Measurements from ENCODE around the gene ZNF550. TPM values are rescaled to one million over a fixed set of nuclear protein-coding genes. Genes with fewer than 3 reads are reported as not detected.
A peak's percentile ranks its signal among the peaks of the same experiment; 100 is the strongest.
"Not testable (repeated sequence)": the region's sequence is repeated elsewhere in the genome, so short reads cannot be mapped to it uniquely, and the experiment has no call there.

Gene ZNF550
- total and polyA plus RNA-seq, 2 donors (not counting 1 experiment from before 2014, with no cell fraction given), result 18.0 to 31.1 TPM

DNA sequence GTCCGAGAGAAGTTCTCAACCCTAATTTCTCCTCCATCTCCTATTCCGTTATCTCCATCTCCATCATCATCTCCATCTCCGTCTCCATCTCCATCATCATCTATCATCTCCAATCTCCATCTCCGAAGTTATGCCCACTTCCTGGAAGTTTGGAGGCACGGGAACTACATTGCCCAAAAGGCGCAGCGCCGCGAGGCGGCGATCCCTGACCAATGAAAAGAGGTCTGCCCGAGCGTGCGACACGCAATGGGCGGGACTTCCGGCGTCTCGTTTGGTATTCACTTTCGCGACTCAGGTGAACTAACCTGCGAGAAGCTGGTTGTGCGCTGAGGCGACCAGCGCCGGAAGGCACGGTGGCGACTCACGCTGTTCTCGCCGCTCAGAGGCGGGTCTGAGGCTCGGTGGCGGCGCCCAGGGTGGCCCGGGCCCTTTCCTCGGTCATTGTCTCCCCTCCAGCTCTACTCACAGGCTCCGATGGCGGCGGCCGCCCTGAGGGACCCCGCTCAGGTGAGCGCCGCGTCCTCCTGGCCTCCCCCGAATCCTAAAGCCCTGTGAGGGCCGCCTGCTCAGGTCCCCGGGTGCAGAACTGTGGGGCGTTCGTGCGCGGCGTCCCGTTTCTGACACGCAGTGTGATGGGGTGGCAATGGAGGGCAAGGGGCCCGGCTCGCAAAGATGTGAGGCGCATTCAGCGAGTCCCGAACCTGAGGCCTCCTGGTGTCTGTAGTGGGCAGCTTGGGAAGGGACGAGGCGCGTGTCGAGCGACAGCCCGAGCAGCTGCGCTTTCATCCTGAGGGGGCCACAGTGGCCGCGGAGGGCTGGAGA, 72.0 kb downstream of the ZNF550 start, which contains the start of gene ZNF419:
Gene ZNF419, plus strand, starts transcription at position 274 of the 822 bp plus-strand sequence. Its CDS starts 201 bp downstream, at position 475.
- H3K4me1 Mint-ChIP-seq, result peaks cover 16% of the 10 kb centered on the region
- peak within 1 kb of the TSS; percentile 82 for H3K4me3 Mint-ChIP-seq
- peak; percentile 94 for DNase-seq
- CTCF ChIA-PET; H3K27me3 ChIP-seq (replicated peaks in 1 of 4; ENCODE audit: control extremely low read depth in 1 of 4, control insufficient read depth in 3 of 4, insufficient read depth in 4 of 4, low read length in 3 of 4); H3K9me3 Mint-ChIP-seq (ENCODE audit: insufficient read depth); H4K20me1 ChIP-seq (ENCODE audit: control insufficient read depth, insufficient read depth, low read length, poor library complexity, severe bottlenecking): not testable (repeated sequence)
- Histone ChIP-seq H3K4me3 (ENCODE audit: control extremely low read depth in 1 of 5, extremely low read depth in 1 of 5, insufficient read depth in 1 of 5, low read depth in 2 of 5, low read length in 4 of 5) (peak within 1 kb of the TSS; percentile 27 to 81 (median 75)), H3K4me1 (ENCODE audit: control insufficient read depth in 2 of 2, insufficient read depth in 2 of 2, low read length in 2 of 2) (peaks cover 7 to 14% of the 10 kb centered on the region in 2 donors), H2AFZ (ENCODE audit: insufficient read depth, low read depth, low read length, poor library complexity, severe bottlenecking) (peak within 1 kb of the TSS; percentile 91), H3K79me2 (ENCODE audit: control insufficient read depth, insufficient read depth, low read length) (peaks cover 19% of the 10 kb centered on the region), H3K27ac (ENCODE audit: low read length in 2 of 2) (peak within 1 kb of the TSS; percentile 57 to 64), H3K9ac (ENCODE audit: low read length) (peak within 1 kb of the TSS; percentile 78), H3K9me3 (ENCODE audit: control extremely low read depth in 1 of 3, control insufficient read depth in 2 of 3, insufficient read depth in 1 of 3, low read length in 2 of 3) (peaks cover 2 to 10% (median 3%) of the 10 kb centered on the region in 3 donors), H3K4me2 (replicated peaks; ENCODE audit: low read depth, low read length, poor library complexity, severe bottlenecking) (peak within 1 kb of the TSS; percentile 75), H3K36me3 (replicated peaks in 1 of 2; ENCODE audit: control extremely low read depth in 1 of 2, control insufficient read depth in 1 of 2, extremely low read depth in 1 of 2, insufficient read depth in 2 of 2, low read length in 1 of 2) (peaks cover 7 to 18% of the 10 kb centered on the region in 2 experiments)
- peak within 1 kb of the TSS; percentile 79 for H3K27ac Mint-ChIP-seq
- peak; percentile 95 for ATAC-seq (ENCODE audit: low read depth)
- 2% methylated on average over 47 of the region's 69 CpGs for WGBS (ENCODE audit: insufficient coverage)
- H3K27me3 Mint-ChIP-seq, result peaks cover 10% of the 10 kb centered on the region
- intact Hi-C loops (cut with micrococcal nuclease), result loop anchor here (1.0 to 5.0 kb wide), 12 partner anchors 10 to 460 kb away; partner anchors contain the start of genes ZNF134, ZNF17, ZNF211 and ZNF256
- POLR2A ChIA-PET, result interaction anchor here (0.9 kb wide), 1 partner anchor 10 kb away, joined by 3 read pairs; the partner anchor contains the start of gene ZNF772

Other genes starting within 250 kb of the ZNF550 start
- 16.7 and 19.6 TPM in 2 replicates for gene ZNF543, start 239.4 kb downstream of the ZNF550 start, total RNA-seq
- 4.0 and 4.6 TPM in 2 replicates for gene ZNF543, start 239.4 kb downstream of the ZNF550 start, polyA plus RNA-seq
- 16.2 and 16.9 TPM in 2 replicates for gene ZNF304, start 208.6 kb downstream of the ZNF550 start, total RNA-seq
- gene ZNF304, start 208.6 kb downstream of the ZNF550 start, polyA plus RNA-seq, result 5.0 and 7.2 TPM in 2 replicates
- 9.6 and 12.4 TPM in 2 replicates for gene TRAPPC2B, start 196.3 kb downstream of the ZNF550 start, total RNA-seq
- gene TRAPPC2B, start 196.3 kb downstream of the ZNF550 start, polyA plus RNA-seq, result 22.8 and 29.2 TPM in 2 replicates
- 9.7 and 9.9 TPM in 2 replicates for gene ZNF547, start 196.3 kb downstream of the ZNF550 start, total RNA-seq
- 1.2 and 2.6 TPM in 2 replicates for gene ZNF547, start 196.3 kb downstream of the ZNF550 start, polyA plus RNA-seq
- 83.8 and 85.8 TPM in 2 replicates for gene ZNF548, start 170.0 kb downstream of the ZNF550 start, total RNA-seq
- gene ZNF548, start 170.0 kb downstream of the ZNF550 start, polyA plus RNA-seq, result 52.5 and 92.7 TPM in 2 replicates
- gene ZNF17, start 148.7 kb downstream of the ZNF550 start, total RNA-seq, result 25.8 and 30.7 TPM in 2 replicates
- 9.7 and 9.9 TPM in 2 replicates for gene ZNF17, start 148.7 kb downstream of the ZNF550 start, polyA plus RNA-seq
- 17.4 and 20.1 TPM in 2 replicates for gene ZNF749, start 124.5 kb downstream of the ZNF550 start, total RNA-seq
- gene ZNF749, start 124.5 kb downstream of the ZNF550 start, polyA plus RNA-seq, result 5.7 and 9.3 TPM in 2 replicates
- gene VN1R1, start 102.7 kb downstream of the ZNF550 start, total RNA-seq, result 1.6 and 2.4 TPM in 2 replicates
- gene VN1R1, start 102.7 kb downstream of the ZNF550 start, polyA plus RNA-seq, result 0.39 and 0.52 TPM in 2 replicates
- 26.2 and 27.4 TPM in 2 replicates for gene ZNF772, start 82.3 kb downstream of the ZNF550 start, total RNA-seq
- gene ZNF772, start 82.3 kb downstream of the ZNF550 start, polyA plus RNA-seq, result 1.7 and 2.2 TPM in 2 replicates
- gene ZNF419, start 72.1 kb downstream of the ZNF550 start, total RNA-seq, result 31.1 TPM in 2 replicates
- gene ZNF419, start 72.1 kb downstream of the ZNF550 start, polyA plus RNA-seq, result 8.7 and 11.2 TPM in 2 replicates
- gene ZNF773, start 59.9 kb downstream of the ZNF550 start, total RNA-seq, result 28.6 and 29.2 TPM in 2 replicates
- 12.6 and 13.3 TPM in 2 replicates for gene ZNF773, start 59.9 kb downstream of the ZNF550 start, polyA plus RNA-seq
- gene ZNF549, start 32.5 kb downstream of the ZNF550 start, total RNA-seq, result 23.0 and 23.7 TPM in 2 replicates
- gene ZNF549, start 32.5 kb downstream of the ZNF550 start, polyA plus RNA-seq, result 5.4 and 6.6 TPM in 2 replicates
- 13.0 and 13.9 TPM in 2 replicates for gene ZNF416, start 19.0 kb upstream of the ZNF550 start, total RNA-seq
- 1.4 and 1.6 TPM in 2 replicates for gene ZNF416, start 19.0 kb upstream of the ZNF550 start, polyA plus RNA-seq
- 19.2 and 21.8 TPM in 2 replicates for gene ZIK1, start 24.3 kb upstream of the ZNF550 start, total RNA-seq
- 3.4 and 5.3 TPM in 2 replicates for gene ZIK1, start 24.3 kb upstream of the ZNF550 start, polyA plus RNA-seq
- 11.2 and 11.6 TPM in 2 replicates for gene ZNF530, start 40.0 kb upstream of the ZNF550 start, total RNA-seq
- gene ZNF530, start 40.0 kb upstream of the ZNF550 start, polyA plus RNA-seq, result 2.2 and 4.3 TPM in 2 replicates
- 38.1 and 38.9 TPM in 2 replicates for gene ZNF134, start 54.4 kb upstream of the ZNF550 start, total RNA-seq
- 7.8 and 16.7 TPM in 2 replicates for gene ZNF134, start 54.4 kb upstream of the ZNF550 start, polyA plus RNA-seq
- gene ZNF211, start 73.3 kb upstream of the ZNF550 start, total RNA-seq, result 53.5 and 53.6 TPM in 2 replicates
- gene ZNF211, start 73.3 kb upstream of the ZNF550 start, polyA plus RNA-seq, result 22.0 and 24.4 TPM in 2 replicates
- not detected in 2 replicates for gene ZSCAN4, start 109.1 kb upstream of the ZNF550 start, total RNA-seq
- gene ZSCAN4, start 109.1 kb upstream of the ZNF550 start, polyA plus RNA-seq, result not detected in 2 replicates
- 24.7 and 28.3 TPM in 2 replicates for gene ZNF551, start 122.1 kb upstream of the ZNF550 start, total RNA-seq
- 4.4 and 5.0 TPM in 2 replicates for gene ZNF551, start 122.1 kb upstream of the ZNF550 start, polyA plus RNA-seq
- gene ZNF154, start 149.3 kb upstream of the ZNF550 start, total RNA-seq, result 40.4 and 42.8 TPM in 2 replicates
- 21.9 and 25.4 TPM in 2 replicates for gene ZNF154, start 149.3 kb upstream of the ZNF550 start, polyA plus RNA-seq
- 43.3 and 44.2 TPM in 2 replicates for gene ZNF671, start 167.8 kb upstream of the ZNF550 start, total RNA-seq
- gene ZNF671, start 167.8 kb upstream of the ZNF550 start, polyA plus RNA-seq, result 15.9 and 17.0 TPM in 2 replicates
- 47.5 and 51.6 TPM in 2 replicates for gene ZNF776, start 187.0 kb upstream of the ZNF550 start, total RNA-seq
- gene ZNF776, start 187.0 kb upstream of the ZNF550 start, polyA plus RNA-seq, result 15.6 and 22.6 TPM in 2 replicates
- 48.0 and 51.3 TPM in 2 replicates for gene ZNF586, start 209.8 kb upstream of the ZNF550 start, total RNA-seq
- 18.0 and 28.4 TPM in 2 replicates for gene ZNF586, start 209.8 kb upstream of the ZNF550 start, polyA plus RNA-seq

All from B cell (primary cell).